SK-N-SH (cell line): ENCODE measurements around the gene ZNF584.

Experiments used
- ELF1 ChIP-seq: IDR thresholded peaks from 2 replicates; pipeline ENCODE4 v1.4.0; 2012
- EP300 ChIP-seq, 2 experiments: IDR thresholded peaks; 2 replicates each; pipeline versions ENCODE4 v1.4.0 to v1.6.1; 2012; ENCODE audit warnings: borderline replicate concordance in 1 of 2, low read depth in 1 of 2, low read length in 1 of 2
- EZH2phosphoT487 ChIP-seq: fragments of 200-600 bp; sonication (generic); IDR thresholded peaks from 2 replicates; pipeline ENCODE4 v1.6.1; 2017; ENCODE audit warnings: low read depth, mixed run types, mild to moderate bottlenecking, antibody characterized with exemption, moderate library complexity, borderline replicate concordance
- REST ChIP-seq: IDR thresholded peaks from 2 replicates; pipeline ENCODE4 v1.6.1; 2012; ENCODE audit warnings: mild to moderate bottlenecking, low read depth, low read length, moderate library complexity
- USF2 ChIP-seq: fragments of 150-350 bp; IDR thresholded peaks from 2 replicates; pipeline ENCODE4 v1.6.1; 2017; ENCODE audit warnings: antibody characterized with exemption, low read length, low read depth, borderline replicate concordance
- TF ChIP-seq, protein P1 (sequence below): fragments of 200-600 bp; sonication (generic); IDR thresholded peaks from 2 replicates; pipeline ENCODE4 v1.6.1; 2017; ENCODE audit warnings: antibody characterized with exemption, mild to moderate bottlenecking, moderate library complexity

DNA sequence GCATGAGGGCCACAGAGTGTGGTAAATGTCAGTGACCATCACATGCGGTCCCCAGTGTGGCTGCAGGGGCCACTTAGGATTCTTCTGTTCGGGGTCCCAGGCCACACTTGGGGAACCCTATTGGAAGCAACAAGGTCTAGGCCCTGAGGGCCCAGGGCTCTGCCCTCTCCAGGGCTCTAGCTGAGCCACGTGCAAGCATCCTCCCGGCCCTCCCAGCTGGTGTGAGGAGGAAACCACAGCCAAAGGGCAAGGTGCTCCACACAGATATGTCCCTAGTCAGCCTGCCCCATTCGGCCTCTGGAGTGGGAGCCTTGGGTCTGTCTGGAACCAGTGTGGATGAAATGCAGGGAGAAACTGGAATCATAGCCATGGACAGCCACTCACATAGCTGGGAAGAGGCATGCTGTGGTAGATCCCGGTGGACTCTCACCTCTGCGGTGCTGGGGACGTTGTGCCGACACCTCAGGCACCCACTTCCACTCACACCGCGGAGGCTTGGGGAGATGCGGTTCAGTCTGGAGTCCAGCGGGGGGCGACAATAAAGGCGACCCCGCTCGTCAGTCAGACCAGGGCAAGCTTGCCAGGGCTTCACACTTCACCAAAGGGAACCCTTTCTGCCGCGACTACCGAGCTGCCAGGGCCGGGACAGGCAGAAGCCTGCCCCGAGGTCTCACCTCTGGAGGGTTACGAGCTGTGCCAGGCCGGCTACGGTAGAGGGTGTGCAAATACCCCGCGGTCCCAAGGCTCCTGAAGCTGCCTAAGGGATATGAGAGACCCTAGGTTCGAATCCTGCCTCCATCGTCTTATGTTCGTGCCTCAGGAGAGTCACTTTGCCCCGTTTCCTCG is 41.6 kb upstream of the ZNF584 start:
- TF ChIP-seq ELF1, result no peak
- TF ChIP-seq REST, result no peak
- TF ChIP-seq, protein P1, sequence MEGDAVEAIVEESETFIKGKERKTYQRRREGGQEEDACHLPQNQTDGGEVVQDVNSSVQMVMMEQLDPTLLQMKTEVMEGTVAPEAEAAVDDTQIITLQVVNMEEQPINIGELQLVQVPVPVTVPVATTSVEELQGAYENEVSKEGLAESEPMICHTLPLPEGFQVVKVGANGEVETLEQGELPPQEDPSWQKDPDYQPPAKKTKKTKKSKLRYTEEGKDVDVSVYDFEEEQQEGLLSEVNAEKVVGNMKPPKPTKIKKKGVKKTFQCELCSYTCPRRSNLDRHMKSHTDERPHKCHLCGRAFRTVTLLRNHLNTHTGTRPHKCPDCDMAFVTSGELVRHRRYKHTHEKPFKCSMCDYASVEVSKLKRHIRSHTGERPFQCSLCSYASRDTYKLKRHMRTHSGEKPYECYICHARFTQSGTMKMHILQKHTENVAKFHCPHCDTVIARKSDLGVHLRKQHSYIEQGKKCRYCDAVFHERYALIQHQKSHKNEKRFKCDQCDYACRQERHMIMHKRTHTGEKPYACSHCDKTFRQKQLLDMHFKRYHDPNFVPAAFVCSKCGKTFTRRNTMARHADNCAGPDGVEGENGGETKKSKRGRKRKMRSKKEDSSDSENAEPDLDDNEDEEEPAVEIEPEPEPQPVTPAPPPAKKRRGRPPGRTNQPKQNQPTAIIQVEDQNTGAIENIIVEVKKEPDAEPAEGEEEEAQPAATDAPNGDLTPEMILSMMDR, result no peak
- no peak for TF ChIP-seq EZH2phosphoT487
- no peak for TF ChIP-seq EP300 (IDR thresholded peaks at IDR 0.05; ENCODE audit: borderline replicate concordance in 1 of 2, low read depth in 1 of 2, low read length in 1 of 2)
- no peak for TF ChIP-seq USF2
